ENCODE results near the gene ARCN1. TPM values are rescaled to one million over a fixed set of nuclear protein-coding genes. Genes with fewer than 3 reads are reported as not detected.

Gene ARCN1
- total and polyA plus RNA-seq, 9 of the 15 experiments (the other 6 are each of a cell fraction or from before 2014, with no cell fraction given) = 30.0 to 224 (median 76.4) TPM

DNA sequence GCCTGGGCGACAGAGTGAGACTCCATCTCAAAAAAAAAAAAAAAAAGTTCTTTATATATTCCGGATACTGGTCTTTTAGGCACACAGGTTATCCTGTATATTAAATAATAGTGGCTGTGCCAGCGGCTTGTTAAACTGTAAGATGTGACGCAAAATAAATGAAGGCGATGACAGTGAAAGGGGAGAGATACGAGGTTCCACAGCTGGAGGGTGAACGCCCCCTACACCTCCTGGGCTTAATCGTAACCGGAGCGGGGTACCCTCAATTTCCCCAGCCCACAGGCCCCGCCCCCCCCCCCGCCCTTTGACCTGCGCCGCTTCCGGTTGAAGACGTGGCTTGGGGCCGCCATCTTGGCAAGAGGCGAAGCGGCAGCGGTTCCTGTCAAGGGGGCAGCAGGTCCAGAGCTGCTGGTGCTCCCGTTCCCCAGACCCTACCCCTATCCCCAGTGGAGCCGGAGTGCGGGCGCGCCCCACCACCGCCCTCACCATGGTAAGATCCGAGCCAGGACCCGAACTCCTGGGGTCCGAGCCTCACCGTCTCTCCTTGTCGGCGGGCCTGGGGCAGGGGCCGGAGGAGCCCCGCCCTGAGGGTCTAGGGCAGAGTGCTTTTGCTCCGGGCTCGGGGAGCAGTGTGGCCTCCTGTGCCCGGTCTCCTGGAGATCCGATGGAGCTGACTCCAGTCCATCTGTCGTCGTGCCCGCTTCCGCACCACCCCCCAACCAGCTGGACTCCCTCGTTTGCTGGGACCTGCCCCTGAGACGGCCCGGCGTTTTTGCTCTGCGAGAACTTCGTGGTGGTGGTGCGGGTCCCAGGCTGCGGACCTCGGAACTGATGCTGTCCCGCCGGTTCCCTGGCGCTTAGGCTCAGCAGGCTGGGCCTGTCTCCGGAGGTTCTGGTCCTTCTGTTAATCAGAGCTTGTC is at the start of gene ARCN1 (continued):
- no peak for TF ChIP-seq ZNF239 (CRISPR knock-in tag; IDR thresholded peaks at IDR 0.05)
- TF ChIP-seq TCF3 (CRISPR knock-in tag; IDR thresholded peaks at IDR 0.05) = no peak
- TF ChIP-seq, protein P1, sequence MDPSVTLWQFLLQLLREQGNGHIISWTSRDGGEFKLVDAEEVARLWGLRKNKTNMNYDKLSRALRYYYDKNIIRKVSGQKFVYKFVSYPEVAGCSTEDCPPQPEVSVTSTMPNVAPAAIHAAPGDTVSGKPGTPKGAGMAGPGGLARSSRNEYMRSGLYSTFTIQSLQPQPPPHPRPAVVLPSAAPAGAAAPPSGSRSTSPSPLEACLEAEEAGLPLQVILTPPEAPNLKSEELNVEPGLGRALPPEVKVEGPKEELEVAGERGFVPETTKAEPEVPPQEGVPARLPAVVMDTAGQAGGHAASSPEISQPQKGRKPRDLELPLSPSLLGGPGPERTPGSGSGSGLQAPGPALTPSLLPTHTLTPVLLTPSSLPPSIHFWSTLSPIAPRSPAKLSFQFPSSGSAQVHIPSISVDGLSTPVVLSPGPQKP (CRISPR knock-in tag; IDR thresholded peaks at IDR 0.05) = no peak
- TF ChIP-seq, protein P2, sequence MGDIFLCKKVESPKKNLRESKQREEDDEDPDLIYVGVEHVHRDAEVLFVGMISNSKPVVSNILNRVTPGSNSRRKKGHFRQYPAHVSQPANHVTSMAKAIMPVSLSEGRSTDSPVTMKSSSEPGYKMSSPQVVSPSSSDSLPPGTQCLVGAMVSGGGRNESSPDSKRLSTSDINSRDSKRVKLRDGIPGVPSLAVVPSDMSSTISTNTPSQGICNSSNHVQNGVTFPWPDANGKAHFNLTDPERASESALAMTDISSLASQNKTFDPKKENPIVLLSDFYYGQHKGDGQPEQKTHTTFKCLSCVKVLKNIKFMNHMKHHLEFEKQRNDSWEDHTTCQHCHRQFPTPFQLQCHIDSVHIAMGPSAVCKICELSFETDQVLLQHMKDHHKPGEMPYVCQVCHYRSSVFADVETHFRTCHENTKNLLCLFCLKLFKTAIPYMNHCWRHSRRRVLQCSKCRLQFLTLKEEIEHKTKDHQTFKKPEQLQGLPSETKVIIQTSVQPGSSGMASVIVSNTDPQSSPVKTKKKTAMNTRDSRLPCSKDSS (IDR thresholded peaks at IDR 0.05; ENCODE audit: low read depth, partially characterized antibody) = no peak
- TF ChIP-seq, protein P3, sequence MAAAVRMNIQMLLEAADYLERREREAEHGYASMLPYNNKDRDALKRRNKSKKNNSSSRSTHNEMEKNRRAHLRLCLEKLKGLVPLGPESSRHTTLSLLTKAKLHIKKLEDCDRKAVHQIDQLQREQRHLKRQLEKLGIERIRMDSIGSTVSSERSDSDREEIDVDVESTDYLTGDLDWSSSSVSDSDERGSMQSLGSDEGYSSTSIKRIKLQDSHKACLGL (CRISPR knock-in tag; IDR thresholded peaks at IDR 0.05; ENCODE audit: borderline replicate concordance, poor library complexity, severe bottlenecking) = no peak
- TF ChIP-seq ESRRA (IDR thresholded peaks at IDR 0.05; ENCODE audit: borderline replicate concordance, low read depth) = no peak
- TF ChIP-seq, protein P4, sequence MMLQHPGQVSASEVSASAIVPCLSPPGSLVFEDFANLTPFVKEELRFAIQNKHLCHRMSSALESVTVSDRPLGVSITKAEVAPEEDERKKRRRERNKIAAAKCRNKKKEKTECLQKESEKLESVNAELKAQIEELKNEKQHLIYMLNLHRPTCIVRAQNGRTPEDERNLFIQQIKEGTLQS (IDR thresholded peaks at IDR 0.05) = no peak
- TF ChIP-seq, protein P4 (CRISPR knock-in tag; conservative IDR thresholded peaks at IDR 0.05) = no peak
- TF ChIP-seq, protein P5, sequence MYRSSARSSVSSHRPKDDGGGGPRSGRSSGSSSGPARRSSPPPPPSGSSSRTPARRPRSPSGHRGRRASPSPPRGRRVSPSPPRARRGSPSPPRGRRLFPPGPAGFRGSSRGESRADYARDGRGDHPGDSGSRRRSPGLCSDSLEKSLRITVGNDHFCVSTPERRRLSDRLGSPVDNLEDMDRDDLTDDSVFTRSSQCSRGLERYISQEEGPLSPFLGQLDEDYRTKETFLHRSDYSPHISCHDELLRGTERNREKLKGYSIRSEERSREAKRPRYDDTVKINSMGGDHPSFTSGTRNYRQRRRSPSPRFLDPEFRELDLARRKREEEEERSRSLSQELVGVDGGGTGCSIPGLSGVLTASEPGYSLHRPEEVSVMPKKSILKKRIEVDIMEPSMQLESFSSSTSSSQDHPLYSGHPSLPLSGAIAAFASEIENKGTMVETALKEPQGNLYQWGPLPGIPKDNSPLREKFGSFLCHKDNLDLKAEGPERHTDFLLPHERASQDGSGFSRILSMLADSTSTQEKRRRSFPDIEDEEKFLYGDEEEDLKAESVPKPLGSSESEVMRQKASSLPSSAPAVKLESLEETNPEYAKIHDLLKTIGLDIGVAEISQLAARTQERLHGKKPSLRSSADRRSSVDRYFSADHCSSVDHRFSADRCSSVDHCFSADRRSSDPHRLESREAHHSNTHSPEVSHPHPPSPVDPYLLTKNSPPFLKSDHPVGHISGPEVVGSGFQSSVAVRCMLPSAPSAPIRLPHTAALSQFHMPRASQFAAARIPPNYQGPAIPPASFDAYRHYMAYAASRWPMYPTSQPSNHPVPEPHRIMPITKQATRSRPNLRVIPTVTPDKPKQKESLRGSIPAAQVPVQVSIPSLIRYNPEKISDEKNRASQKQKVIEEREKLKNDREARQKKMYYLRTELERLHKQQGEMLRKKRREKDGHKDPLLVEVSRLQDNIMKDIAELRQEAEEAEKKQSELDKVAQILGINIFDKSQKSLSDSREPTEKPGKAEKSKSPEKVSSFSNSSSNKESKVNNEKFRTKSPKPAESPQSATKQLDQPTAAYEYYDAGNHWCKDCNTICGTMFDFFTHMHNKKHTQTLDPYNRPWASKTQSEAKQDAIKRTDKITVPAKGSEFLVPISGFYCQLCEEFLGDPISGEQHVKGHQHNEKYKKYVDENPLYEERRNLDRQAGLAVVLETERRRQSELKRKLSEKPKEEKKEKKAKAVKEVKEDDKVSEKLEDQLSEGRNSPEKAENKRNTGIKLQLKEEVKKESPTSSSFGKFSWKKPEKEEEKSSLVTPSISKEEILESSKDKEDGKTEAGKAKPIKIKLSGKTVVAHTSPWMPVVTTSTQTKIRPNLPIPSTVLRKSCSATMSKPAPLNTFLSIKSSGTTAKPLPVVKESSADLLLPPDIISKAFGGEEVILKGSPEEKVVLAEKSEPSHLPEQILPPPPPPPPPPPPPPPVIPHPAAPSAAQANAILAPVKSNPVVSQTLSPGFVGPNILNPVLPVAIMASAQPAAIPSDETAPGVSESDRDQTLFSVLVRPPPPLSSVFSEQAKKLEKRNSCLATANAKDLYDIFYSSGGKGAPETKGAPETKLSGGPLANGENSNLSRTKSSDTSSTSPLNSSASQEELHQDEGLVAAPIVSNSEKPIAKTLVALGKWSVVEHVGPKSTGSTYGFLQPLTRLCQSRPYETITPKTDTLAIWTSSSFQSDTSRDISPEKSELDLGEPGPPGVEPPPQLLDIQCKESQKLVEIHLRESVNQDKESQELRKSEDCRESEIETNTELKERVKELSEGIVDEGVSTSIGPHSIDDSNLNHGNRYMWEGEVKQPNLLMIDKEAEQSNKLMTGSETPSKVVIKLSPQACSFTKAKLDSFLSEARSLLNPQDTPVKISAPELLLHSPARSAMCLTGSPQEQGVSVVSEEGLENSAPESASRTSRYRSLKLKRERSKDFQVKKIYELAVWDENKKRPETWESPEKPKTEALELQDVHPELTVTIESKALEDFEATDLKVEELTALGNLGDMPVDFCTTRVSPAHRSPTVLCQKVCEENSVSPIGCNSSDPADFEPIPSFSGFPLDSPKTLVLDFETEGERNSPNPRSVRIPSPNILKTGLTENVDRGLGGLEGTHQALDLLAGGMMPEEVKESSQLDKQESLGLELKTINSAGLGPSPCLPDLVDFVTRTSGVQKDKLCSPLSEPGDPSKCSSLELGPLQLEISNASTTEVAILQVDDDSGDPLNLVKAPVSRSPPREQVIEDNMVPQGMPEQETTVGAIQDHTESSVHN (IDR thresholded peaks at IDR 0.05; ENCODE audit: borderline replicate concordance in 1 of 2, low read depth in 1 of 2) = no peak
- TF ChIP-seq, protein P6, sequence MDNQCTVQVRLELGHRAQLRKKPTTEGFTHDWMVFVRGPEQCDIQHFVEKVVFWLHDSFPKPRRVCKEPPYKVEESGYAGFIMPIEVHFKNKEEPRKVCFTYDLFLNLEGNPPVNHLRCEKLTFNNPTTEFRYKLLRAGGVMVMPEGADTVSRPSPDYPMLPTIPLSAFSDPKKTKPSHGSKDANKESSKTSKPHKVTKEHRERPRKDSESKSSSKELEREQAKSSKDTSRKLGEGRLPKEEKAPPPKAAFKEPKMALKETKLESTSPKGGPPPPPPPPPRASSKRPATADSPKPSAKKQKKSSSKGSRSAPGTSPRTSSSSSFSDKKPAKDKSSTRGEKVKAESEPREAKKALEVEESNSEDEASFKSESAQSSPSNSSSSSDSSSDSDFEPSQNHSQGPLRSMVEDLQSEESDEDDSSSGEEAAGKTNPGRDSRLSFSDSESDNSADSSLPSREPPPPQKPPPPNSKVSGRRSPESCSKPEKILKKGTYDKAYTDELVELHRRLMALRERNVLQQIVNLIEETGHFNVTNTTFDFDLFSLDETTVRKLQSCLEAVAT (IDR thresholded peaks at IDR 0.05) = 0 out of 4 replicates have a peak, but pooled peaks of 1 of the 2 experiments have one; percentile 11

Measured in K562 (cell line).